Coronary artery (tissue), 2 donors: ENCODE results near the gene GATD1.
A peak's percentile ranks its signal among the peaks of the same experiment; 100 is the strongest.

Experiments used
- DNase-seq: peaks from one replicate; pipeline ENCODE4 v3.0.0-alpha.2; 2017; ENCODE audit warnings: low spot score
- H3K27ac ChIP-seq, 2 donors: fragments of 200-600 bp; sonication (generic); one replicate each; pipeline ENCODE4 v1.5.1; 2016 to 2019
- H3K4me3 ChIP-seq: fragments of 200-600 bp; sonication (generic); 2 replicates; pipeline ENCODE4 v1.5.1; 2016; ENCODE audit warnings: mild to moderate bottlenecking, moderate library complexity
- CTCF ChIP-seq: fragments of 200-600 bp; sonication (generic); IDR thresholded peaks from one replicate; pipeline ENCODE4 v1.5.1; 2019; ENCODE audit warnings: antibody characterized with exemption

The GATD1 gene

DNA sequence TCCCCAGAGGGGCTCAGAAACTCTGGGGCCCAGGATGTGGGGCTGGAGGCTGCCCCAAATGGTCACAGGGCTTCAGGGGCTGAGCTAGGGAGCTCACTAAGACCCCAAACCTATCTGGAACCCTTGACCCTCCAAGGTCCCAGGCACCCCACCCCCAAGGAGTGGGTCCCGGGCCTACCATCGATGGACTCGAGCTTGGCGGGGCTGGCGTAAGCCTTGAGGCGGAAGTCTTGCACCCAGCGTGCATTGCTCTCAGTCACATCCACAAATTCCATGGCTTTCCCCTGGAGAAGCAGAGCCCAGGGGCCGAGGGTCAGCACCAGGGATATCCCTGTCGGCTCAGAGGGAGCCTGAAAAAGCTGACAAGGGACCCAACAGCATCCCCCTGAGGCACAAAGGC lies 3.5 kb downstream of the GATD1 start:
- no peak for DNase-seq
- no peak overlapping the region for H3K27ac ChIP-seq
- no peak overlapping the region for H3K4me3 ChIP-seq
- TF ChIP-seq CTCF, result no peak

GRCh38 chr11:773425-773824 lies 3.9 kb downstream of the GATD1 start:
- no peak overlapping the region for H3K4me3 ChIP-seq
- no peak for TF ChIP-seq CTCF
- no peak for DNase-seq
- H3K27ac ChIP-seq, result no peak overlapping the region

- no peak overlapping the region for H3K4me3 ChIP-seq
- peak overlapping the region in 1 of 2 donors; percentile 16 for H3K27ac ChIP-seq
- no peak for DNase-seq
- no peak for TF ChIP-seq CTCF
Observed at GRCh38 chr11:772429-773390, 4.6 kb downstream of the GATD1 start.

DNA sequence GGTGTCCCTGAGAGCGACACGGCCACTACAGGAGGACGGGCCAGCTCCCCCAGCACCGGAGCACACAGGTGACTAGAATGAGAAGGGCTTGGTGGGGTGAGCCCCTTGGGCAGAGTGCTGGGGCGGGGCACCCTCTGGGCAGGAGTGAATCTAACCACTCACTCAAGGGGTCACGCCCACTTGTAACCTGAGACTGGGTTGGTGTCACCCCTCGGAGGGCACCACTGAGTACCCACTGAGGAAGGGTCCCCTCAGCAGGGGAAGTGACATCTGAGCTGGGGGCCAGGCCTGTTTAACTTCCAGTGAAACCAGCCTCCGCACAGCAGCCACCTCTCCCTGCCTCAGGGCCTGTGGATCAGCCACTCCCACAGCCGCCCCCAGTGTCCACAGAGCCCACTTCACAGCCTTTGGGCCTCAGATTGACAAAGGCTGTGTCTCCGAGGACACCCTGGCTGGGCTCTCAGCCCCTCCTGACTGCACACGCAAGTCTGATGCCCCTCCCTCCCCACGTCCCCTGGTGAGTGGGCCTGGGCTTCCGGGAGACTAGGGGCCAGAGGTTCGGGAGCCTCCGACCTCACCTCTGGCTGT lies 5.6 kb downstream of the GATD1 start:
- no peak for TF ChIP-seq CTCF
- no peak for DNase-seq
- H3K27ac ChIP-seq, result no peak overlapping the region
- H3K4me3 ChIP-seq, result no peak overlapping the region

- DNase-seq, result no peak
- Histone ChIP-seq H3K4me3 (no peak overlapping the region), H3K27ac (no peak overlapping the region)
- TF ChIP-seq CTCF, result no peak
Observed at GRCh38 chr11:770642-771616, 6.4 kb downstream of the GATD1 start.

GRCh38 chr11:769887-770641 lies 7.2 kb downstream of the GATD1 start:
- no peak for DNase-seq
- Histone ChIP-seq H3K27ac (no peak overlapping the region), H3K4me3 (no peak overlapping the region)
- no peak for TF ChIP-seq CTCF
